GM06990 (cell line): ENCODE results near the gene ASTL.

ENCODE experiments used
- DNase-seq: peaks from one replicate; pipeline ENCODE4 v3.0.0-alpha.2; 2011; ENCODE audit not compliant: insufficient read length; ENCODE audit errors: extremely low read depth
- H3K27me3 ChIP-seq: replicated peaks from 2 replicates; pipeline ENCODE4 v1.6.0; 2011; ENCODE audit warnings: low read length; ENCODE audit not compliant: control insufficient read depth, insufficient read depth
- H3K36me3 ChIP-seq: 2 replicates; pipeline ENCODE4 v1.5.1; 2011; ENCODE audit warnings: low read length; ENCODE audit not compliant: control insufficient read depth, insufficient read depth
- H3K4me3 ChIP-seq: replicated peaks from 2 replicates; pipeline ENCODE4 v1.5.1; 2011; ENCODE audit warnings: low read depth, mild to moderate bottlenecking, control low read depth, low read length
- TF ChIP-seq, protein P1 (sequence below): IDR thresholded peaks from 2 replicates; pipeline ENCODE4 v1.5.1; 2011; ENCODE audit warnings: low read length, control low read depth, mild to moderate bottlenecking, inconsistent platforms; ENCODE audit not compliant: insufficient read depth, poor library complexity, severe bottlenecking

Gene ASTL

DNA sequence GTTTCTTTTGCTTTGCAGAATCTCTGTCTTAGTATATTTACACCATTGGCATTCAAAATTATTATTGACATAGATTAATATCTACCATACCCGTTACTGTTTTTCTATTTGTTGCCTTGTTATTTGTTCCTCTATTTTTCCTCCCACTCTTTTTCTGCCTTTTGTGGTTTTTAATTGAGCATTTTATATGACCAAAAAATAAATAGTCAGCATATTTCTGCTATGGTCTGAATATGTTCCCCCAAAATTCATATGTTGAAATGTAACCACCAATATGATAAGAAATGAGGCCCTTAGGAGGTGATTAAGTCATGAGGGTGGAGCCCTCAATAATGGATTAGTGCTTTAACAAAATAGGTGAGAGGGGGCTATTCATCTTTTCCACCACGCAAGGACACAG, 57.3 kb downstream of the ASTL start:
- no peak for DNase-seq
- TF ChIP-seq, protein P1, sequence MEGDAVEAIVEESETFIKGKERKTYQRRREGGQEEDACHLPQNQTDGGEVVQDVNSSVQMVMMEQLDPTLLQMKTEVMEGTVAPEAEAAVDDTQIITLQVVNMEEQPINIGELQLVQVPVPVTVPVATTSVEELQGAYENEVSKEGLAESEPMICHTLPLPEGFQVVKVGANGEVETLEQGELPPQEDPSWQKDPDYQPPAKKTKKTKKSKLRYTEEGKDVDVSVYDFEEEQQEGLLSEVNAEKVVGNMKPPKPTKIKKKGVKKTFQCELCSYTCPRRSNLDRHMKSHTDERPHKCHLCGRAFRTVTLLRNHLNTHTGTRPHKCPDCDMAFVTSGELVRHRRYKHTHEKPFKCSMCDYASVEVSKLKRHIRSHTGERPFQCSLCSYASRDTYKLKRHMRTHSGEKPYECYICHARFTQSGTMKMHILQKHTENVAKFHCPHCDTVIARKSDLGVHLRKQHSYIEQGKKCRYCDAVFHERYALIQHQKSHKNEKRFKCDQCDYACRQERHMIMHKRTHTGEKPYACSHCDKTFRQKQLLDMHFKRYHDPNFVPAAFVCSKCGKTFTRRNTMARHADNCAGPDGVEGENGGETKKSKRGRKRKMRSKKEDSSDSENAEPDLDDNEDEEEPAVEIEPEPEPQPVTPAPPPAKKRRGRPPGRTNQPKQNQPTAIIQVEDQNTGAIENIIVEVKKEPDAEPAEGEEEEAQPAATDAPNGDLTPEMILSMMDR, result no peak
- no peak overlapping the region for H3K4me3 ChIP-seq
- no peaks in the 10 kb centered on the region for H3K36me3 ChIP-seq
- H3K27me3 ChIP-seq, result no peaks in the 10 kb centered on the region

DNA sequence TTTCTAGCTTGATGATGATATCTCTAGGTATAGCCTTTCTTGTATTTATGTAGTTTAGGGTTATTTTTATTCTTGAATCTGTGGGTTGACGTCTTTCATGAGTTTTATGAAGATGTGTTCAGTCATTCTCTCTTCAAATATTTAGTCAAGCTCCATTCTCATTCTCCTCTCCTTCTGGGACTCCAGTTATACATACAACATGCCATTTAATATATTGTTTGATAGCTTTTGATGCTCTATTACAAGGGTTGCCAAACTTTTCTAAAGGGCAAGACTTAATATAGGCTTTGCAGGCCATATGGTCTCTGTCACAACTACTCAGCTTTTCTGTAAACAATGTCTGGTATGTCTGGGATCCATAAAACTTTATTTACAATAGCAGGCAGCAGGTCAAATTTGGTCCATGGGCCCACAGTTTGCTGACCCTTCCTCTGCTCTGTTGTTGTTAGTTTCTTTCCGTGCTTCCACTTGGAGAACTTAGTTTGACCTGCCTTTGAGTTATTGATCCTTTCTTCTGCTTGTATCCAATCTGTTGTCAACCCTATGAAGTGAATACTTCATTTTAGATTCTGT, 63.0 kb downstream of the ASTL start:
- H3K27me3 ChIP-seq, result no peaks in the 10 kb centered on the region
- TF ChIP-seq, protein P1, result no peak
- DNase-seq, result no peak
- no peak overlapping the region for H3K4me3 ChIP-seq
- no peaks in the 10 kb centered on the region for H3K36me3 ChIP-seq

DNA sequence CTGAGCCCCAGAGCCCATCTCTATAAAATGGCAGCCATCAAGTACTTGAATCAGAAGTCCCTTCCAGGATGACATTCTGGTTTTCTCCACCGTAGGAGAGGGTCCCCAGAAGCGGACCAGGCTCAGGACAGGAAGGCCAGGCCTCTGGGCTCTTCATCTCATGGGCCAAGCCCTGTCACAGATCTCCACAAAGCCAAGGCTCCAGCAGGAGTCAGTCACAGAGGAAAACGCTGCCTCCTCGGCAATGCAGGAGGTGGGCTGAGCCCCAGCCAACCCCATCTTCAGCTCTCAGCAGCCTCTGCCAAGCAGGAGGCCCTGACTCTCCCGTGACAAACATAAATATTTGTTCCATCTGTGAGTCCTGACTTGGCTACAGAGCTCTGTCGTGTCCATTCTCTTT, 64.1 kb downstream of the ASTL start:
- H3K4me3 ChIP-seq, result no peak overlapping the region
- no peaks in the 10 kb centered on the region for H3K27me3 ChIP-seq
- H3K36me3 ChIP-seq, result no peaks in the 10 kb centered on the region
- TF ChIP-seq, protein P1, result no peak
- no peak for DNase-seq

DNA sequence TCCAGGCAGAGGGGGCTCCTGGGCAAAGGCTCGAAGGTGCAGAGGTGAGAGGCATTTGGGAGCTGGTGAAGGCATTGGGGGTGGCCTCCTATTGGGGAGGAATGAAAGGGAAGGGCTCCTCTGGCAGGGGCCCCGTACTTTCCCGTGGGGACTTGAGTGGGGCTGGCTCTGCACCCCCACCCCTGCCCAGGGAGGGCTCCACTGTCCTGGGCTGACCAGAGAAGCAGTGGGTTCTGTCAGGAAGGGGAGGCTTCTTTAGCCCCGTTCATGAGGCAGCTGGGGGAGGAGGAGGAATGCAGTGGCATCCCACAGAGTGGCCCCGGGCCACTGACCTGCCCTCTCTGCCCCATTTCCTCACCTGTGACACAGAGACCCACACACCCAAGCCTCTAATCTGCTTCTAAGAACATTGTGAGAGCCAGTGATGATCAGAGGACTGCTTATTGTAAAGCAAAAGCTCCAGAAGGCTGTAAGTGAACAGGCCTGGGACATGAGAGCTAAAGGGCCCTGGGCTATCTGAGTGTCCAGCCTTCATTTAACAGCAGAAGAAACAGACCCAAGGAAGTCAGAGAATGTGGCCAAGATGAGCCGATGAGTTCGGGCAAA, 65.0 kb downstream of the ASTL start:
- Histone ChIP-seq H3K36me3 (no peaks in the 10 kb centered on the region), H3K27me3 (no peaks in the 10 kb centered on the region), H3K4me3 (no peak overlapping the region)
- TF ChIP-seq, protein P1, result no peak
- DNase-seq, result no peak
